Mucosa of gallbladder (tissue), 1 donor: ENCODE data around the gene FADS6. TPM values are rescaled to one million over a fixed set of nuclear protein-coding genes. Genes with fewer than 3 reads are reported as not detected.

Experiments
- DNase-seq: peaks from one replicate; pipeline ENCODE4 v3.0.0-alpha.2; 2020; ENCODE audit warnings: low spot score
- total RNA-seq: library from RNA; stranded (reverse); gene quantifications from one replicate; pipeline ENCODE4 v1.2.1, GENCODE V29; 2021
- donor health status: DM: no; HTN: no; CAD: no.

The FADS6 gene, protein sequence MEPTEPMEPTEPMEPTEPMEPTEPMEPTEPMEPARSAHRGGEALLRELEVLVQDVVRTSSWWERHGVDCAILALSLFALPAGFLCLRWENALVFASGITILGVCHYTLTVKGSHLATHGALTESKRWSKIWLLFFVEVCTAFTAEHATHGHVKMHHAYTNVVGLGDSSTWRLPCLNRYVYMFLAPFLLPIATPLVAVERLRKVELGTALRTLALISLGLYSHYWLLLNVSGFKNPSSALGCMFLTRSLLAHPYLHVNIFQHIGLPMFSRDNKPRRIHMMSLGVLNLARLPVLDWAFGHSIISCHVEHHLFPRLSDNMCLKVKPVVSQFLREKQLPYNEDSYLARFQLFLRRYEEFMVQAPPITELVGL
- 0.12 TPM for total RNA-seq

- no peak for DNase-seq
Observed at GRCh38 chr17:74892974-74893911, at the start of gene FADS6. TSS of gene FADS6 (minus strand) at chr17:74893633. CDS start at chr17:74893595, 38 bp downstream.

GRCh38 chr17:74941128-74941725, 47.8 kb upstream of the FADS6 start:
- DNase-seq: no peak

- DNase-seq: no peak
Observed at GRCh38 chr17:74939534-74939933, 46.1 kb upstream of the FADS6 start.

GRCh38 chr17:74938194-74938950, 44.9 kb upstream of the FADS6 start:
- no peak for DNase-seq

DNA sequence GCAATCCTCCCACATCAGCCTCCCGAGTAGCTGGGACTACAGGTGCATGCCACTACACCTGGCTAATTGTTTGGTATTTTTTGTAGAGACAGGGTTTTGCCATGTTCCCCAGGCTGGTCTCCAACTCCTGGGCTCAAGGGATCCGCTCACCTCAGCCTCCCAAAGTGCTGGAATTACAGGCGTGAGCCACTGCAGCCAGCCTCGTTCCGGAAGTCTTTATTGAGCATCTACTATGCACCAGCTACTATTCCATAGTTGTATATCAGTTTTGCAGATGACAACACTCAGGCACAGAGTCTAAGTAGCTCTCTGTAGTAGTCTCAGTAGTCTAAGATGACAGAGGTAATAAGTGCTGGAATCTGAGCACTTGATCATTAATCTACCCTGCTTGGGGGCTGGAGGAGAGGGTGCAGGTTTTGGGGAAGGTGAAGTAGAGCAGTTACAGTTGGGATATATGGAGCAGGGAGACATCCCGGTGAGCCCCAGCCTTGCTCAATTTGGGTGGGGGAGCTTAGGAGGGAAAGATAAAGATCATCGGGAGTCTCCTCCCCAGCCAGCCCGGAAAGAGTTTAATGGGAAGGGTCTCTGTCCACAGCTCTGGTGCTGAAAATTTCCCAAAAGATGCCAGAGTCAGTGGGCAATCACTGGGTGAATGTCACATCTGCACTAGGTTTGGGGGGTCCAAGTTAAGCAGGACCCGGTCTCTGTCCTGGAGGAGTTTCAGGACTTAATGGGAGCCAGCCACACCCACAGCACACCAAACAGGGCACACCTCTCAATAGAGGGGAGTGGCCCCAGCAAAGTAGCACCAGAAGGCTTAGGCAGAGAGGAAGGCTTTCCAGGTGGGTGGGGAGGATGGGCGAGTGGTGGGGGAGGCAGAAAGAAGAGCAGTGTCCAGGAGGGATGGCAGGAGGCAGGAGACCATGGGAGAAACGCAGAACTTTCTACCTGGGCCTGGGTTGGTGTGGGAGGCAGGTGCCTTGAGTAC, 43.9 kb upstream of the FADS6 start:
- no peak for DNase-seq

DNA sequence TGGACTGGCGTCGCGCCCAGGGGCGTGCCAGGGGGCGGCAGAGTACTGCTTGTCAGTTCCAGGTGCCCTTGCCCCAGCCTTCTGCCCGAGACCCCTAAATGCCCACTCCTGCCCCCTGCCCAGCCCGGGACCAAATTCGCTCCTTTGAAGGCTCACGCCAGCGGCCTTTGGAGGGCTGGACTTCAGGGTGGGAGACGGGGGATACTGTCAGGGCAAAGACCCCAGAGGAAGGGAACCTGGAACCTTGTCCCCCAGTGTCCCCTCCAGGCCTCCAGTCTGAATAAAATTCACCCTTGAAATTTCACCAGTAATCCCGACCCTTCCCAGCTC, 43.0 kb upstream of the FADS6 start:
- DNase-seq: no peak

GRCh38 chr17:74935585-74936469, 42.4 kb upstream of the FADS6 start, which contains the start of gene OTOP3:
TSS of gene OTOP3 (plus strand) at chr17:74935898. CDS start at chr17:74935922, 24 bp downstream.
- DNase-seq: no peak

DNA sequence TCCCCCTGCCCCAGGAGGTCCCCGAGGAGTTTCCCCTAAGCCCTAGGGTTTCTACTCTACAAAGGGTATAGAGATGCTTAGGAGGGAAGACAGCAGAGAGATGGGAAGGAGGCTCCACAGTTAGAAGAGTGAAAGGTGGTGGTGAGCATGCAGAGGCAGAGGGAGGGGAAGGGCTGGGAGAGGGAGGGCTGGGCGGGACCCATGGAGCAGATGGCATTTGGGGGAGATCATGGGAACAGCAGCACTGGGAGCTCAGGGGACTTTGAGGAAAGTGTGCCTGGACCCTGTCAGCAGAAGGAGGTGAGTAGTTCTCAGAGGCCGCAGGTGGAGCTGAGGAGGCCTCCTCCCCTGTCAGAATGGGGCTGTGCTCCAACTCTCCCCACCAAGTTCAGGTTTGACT, 41.6 kb upstream of the FADS6 start:
- no peak for DNase-seq

DNA sequence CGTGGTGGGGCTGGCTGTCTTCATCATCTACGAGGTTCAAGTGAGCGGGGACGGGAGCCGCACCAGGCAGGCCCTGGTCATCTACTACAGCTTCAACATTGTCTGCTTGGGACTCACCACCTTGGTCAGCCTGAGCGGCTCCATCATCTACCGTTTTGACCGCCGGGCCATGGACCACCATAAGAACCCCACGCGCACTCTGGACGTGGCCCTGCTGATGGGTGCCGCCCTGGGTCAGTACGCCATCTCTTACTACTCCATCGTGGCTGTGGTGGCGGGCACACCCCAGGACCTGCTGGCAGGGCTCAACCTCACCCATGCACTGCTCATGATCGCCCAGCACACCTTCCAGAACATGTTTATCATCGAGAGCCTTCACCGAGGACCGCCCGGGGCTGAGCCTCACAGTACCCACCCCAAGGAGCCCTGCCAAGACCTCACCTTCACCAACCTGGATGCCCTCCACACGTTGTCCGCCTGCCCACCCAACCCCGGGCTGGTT, 37.2 kb upstream of the FADS6 start:
- DNase-seq: no peak

DNA sequence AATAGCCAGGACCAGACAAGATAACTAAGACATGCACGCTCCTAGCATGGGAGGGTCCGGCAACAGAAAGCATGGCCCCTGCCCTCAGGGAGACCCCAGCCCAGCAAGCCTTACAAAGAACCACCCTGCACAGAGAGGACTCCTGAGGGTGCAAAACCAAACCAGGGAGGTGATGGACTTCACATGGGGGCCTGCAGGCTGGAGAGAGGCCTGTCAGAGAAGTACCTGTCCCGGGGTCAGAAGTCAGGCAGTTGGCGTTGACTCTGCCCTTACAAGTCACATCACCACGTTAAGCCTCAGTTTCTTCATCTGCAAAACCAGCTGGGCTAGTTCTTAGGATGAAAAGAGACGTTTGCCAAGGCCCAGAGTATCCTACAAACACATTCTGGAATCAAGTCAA, 35.4 kb upstream of the FADS6 start:
- no peak for DNase-seq

DNA sequence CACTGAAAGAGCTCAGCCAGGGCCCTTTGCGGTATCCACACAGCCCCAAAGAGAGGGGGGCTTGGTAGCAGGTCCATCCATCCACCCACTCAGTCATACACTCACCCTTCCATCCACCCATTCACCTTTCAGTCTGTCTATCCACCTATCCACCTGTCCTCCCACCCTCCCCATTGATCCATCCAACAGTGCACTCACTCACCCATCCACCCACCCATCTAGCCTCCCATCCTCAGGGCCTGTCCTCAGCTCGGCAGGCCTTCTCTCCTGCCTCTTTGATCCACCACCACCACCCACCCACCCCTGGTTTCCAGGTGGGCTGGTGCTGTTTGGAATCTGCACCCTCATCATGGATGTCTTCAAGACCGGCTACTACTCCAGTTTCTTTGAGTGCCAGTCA, 31.8 kb upstream of the FADS6 start:
- no peak for DNase-seq

- DNase-seq: no peak
Observed at GRCh38 chr17:74924250-74924948, 31.0 kb upstream of the FADS6 start, which contains the start of gene OTOP2. TSS of gene OTOP2 (plus strand) at chr17:74924273. CDS start at chr17:74924633, 360 bp downstream.

GRCh38 chr17:74923538-74924249, 30.3 kb upstream of the FADS6 start:
- peak; percentile 70 for DNase-seq

DNA sequence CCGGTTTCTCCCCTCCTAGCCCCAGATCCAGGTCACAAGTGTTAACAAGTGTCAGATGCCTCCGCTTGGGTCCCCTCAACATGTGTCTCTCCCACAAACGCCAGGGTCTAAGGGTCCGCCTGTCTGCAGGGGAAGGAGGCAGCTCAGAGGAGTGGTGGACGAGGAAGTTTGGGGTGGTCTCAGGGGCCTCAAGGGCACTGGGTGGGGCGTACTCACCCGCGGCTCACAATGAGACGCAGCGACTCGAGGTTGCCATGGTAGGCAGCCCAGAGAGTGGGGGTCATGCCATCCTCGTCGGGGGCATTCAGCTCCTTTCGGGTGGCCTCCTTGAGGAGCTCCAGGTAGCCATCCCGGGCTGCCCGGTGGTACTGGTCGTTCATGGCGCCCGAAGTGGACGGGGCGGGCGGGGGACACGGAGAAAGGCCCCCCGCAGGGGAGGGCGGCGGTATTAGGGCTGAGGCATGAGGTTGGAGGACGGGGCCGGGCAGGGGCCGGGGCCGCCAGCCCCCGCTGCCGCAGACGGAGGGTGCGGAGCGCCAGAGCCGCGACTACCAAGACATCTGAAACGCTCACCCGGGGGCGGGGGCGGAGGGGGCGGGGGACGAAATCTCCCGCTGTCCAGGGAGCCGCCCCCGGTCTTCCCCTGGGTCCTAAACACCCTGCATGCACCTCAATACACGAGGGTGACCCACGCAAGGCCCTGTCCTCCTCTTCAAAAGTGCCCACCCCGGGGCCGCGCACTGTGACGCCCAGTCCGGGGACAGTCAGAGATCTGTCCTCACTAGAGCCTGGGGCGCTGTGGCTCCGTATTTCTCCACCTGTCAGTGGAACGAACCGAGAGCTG, 29.5 kb upstream of the FADS6 start, which contains the start of gene USH1G:
TSS of gene USH1G (minus strand) at position 562 of the 844 bp plus-strand sequence. CDS start at position 380, 182 bp downstream.
- DNase-seq: no peak

GRCh38 chr17:74922172-74922571, 28.7 kb upstream of the FADS6 start:
- no peak for DNase-seq

DNA sequence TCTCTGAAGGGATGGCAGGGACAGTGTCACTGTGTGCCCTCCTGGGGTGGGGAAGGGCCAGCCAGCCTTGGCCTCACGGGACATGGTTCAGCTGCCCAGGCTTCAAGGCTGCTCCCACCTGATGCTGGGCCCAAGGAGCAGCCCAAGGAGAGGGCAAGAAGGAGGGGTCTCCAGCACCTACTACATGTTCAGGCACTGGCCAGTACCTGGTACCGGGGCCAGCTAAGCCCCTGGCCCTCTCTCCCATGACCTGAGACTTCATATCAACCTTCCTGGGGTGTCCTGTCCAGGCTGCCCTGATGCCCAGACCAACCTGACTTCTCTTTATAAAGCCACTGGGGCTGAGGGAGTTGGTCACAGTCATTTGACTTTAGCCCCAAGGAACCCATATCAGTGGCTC, 28.3 kb upstream of the FADS6 start:
- DNase-seq: no peak
